Fibroblast of mammary gland (primary cell): Measurements from ENCODE around the gene ARMC2.
A peak's percentile ranks its signal among the peaks of the same experiment; 100 is the strongest.
"Not testable (repeated sequence)": the region's sequence is repeated elsewhere in the genome, so short reads cannot be mapped to it uniquely, and the experiment has no call there.

ENCODE experiments used
- DNase-seq: peaks from one replicate; pipeline ENCODE4 v3.0.0-alpha.2; 2010; ENCODE audit warnings: low read depth
- H3K4me3 ChIP-seq: 2 replicates; pipeline ENCODE4 v1.5.1; 2011; ENCODE audit warnings: low read depth, mild to moderate bottlenecking, low read length, moderate library complexity; ENCODE audit not compliant: control insufficient read depth
- CTCF ChIP-seq: conservative IDR thresholded peaks from 2 replicates; pipeline ENCODE4 v1.5.1; 2011; ENCODE audit warnings: low read depth, low read length, inconsistent platforms; ENCODE audit not compliant: control insufficient read depth, insufficient read depth

ARMC2 gene

DNA sequence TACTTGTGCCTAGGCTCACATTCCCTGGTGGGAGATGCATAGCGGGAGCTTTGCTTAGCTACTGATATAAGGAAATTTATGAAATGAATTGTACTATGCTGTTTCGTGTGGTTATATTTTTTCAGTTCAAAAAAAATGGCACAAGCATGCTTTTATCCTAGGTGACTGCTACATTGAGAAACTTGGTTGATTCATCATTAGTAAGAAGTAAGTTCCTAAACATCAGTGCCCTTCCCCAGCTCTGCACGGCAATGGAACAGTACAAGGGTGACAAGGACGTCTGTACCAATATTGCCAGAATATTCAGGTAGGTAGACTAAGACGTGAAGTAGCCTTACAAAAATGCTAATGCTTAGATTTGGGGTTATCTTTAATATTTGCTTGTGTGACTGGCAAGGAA is 79.7 kb downstream of the ARMC2 start:
- H3K4me3 ChIP-seq, result no peak overlapping the region
- TF ChIP-seq CTCF, result no peak

GRCh38 chr6:108928650-108929049 is 80.4 kb downstream of the ARMC2 start:
- TF ChIP-seq CTCF, result no peak
- H3K4me3 ChIP-seq, result no peak overlapping the region
- DNase-seq, result no peak

More for the DNA sequence above, 79.7 kb downstream of the ARMC2 start:
- peak; percentile 6 for DNase-seq

DNA sequence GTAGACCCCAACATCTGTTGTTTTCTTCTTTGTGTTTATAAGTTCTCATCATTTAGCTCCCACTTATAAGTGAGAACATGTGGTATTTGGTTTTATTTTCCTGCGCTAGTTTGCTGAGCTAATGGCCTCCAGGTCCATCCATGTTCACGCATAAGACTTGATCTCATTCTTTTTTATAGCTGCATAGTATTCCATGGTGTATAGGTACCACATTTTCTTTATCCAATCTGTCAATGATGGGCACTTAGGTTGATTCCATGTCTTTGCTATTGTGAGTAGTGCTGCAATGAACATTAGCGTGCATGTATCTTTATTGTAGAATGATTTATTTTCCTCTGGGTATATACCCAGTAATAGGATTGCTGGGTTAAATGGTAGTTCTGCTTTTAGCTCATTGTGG is 82.9 kb downstream of the ARMC2 start:
- H3K4me3 ChIP-seq, DNase-seq: not testable (repeated sequence)

DNA sequence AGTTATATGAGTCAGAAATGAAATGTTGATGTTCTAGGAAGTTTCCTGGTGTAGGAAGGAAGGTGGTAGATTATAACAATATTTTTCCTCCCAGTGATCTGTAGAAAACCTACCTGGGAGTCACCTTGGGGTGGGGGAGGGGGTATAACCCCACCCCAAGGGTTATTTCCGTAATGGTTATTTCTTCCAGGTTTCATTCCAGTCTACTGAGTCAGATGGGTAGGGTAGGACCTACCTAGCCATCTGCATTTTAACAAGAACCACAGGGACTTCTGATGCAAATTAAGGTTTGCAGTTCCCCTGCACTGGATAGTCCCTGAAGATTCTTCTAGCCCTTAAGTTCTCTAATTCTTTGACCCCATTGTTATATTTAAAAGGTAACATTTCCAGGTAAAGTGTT is 88.9 kb downstream of the ARMC2 start:
- DNase-seq, result no peak
- no peak for TF ChIP-seq CTCF
- H3K4me3 ChIP-seq, result no peak overlapping the region

DNA sequence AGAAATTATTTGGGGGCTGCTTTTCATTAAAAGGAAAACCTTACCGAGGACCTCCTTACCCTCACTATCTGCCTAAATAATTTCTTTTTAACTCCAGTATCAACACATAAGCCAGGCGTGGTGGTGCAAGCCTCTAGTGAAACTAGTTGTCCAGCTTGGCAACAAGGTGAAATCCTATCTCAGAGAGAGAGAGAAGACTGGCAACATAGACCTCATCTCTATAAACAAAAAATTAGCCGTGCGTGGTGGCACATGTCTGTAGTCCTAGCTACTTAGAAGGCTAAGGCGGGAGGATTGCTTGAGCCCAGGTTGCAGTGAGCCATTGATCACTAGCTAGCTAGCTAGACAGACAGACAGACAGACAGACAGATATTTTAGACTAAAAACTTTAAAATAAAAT is 92.5 kb downstream of the ARMC2 start:
- no peak overlapping the region for H3K4me3 ChIP-seq
- no peak for TF ChIP-seq CTCF
- DNase-seq, result no peak

DNA sequence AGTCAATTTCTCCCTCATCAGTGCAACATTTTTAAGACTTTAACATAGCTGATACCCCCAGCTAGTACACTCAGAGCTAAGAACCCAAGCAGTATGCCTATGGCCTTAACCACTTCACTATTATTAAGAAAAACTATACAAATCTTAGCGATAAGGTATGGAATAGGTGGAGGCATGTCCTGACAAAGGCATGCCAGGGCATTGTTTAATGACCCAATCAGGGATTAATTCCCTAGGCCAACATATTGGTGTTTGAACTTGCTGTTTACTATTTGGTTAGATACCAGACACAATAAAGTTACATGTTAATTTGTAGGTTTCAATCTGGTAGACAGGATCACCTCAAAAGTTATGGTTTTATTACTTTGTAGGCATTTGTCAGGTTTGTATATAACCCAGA is 93.1 kb downstream of the ARMC2 start:
- TF ChIP-seq CTCF, result no peak
- DNase-seq, result no peak
- H3K4me3 ChIP-seq, result no peak overlapping the region

GRCh38 chr6:108941859-108942258 is 93.6 kb downstream of the ARMC2 start:
- TF ChIP-seq CTCF, result no peak
- no peak overlapping the region for H3K4me3 ChIP-seq
- no peak for DNase-seq
